Mesenchymal stem cell (in vitro differentiated cells and primary cell): ENCODE results near the gene EVC.

Source experiments
- DNase-seq: peaks from one replicate; pipeline ENCODE4 v3.0.0-alpha.2; 2013
- H2AFZ ChIP-seq: one replicate; pipeline ENCODE4 v1.6.1; 2013; ENCODE audit warnings: low read depth, mild to moderate bottlenecking, control low read depth, inconsistent platforms, low read length, moderate library complexity
- H2AK5ac ChIP-seq: 2 replicates; pipeline ENCODE4 v1.6.1; 2013; ENCODE audit warnings: low read length, moderate library complexity, mild to moderate bottlenecking, inconsistent platforms; ENCODE audit not compliant: severe bottlenecking
- H2BK120ac ChIP-seq: one replicate; pipeline ENCODE4 v1.6.1; 2013; ENCODE audit warnings: low read depth, mild to moderate bottlenecking, inconsistent platforms, low read length, moderate library complexity
- H2BK12ac ChIP-seq, 2 experiments: one replicate each; pipeline ENCODE4 v1.6.1; 2013; ENCODE audit warnings: inconsistent platforms in 2 of 2, low read length in 2 of 2, mild to moderate bottlenecking in 2 of 2, moderate library complexity in 2 of 2, control low read depth in 1 of 2
- H2BK15ac ChIP-seq: one replicate; pipeline ENCODE4 v1.6.1; 2013; ENCODE audit warnings: mild to moderate bottlenecking, low read depth, inconsistent platforms; ENCODE audit not compliant: poor library complexity, severe bottlenecking
- H2BK5ac ChIP-seq: 2 replicates; pipeline ENCODE4 v1.6.1; 2013; ENCODE audit warnings: low read depth, mild to moderate bottlenecking, low read length, control low read depth, inconsistent platforms; ENCODE audit not compliant: poor library complexity, severe bottlenecking
- H3K14ac ChIP-seq, 2 experiments: one replicate each; pipeline ENCODE4 v1.6.1; 2013; ENCODE audit warnings: inconsistent platforms in 2 of 2, low read length in 2 of 2, control low read depth in 1 of 2, mild to moderate bottlenecking in 1 of 2, moderate library complexity in 1 of 2
- H3K18ac ChIP-seq, 2 experiments: one replicate each; pipeline ENCODE4 v1.6.1; 2013; ENCODE audit warnings: inconsistent platforms in 2 of 2, low read length in 2 of 2, control low read depth in 1 of 2, low read depth in 1 of 2, mild to moderate bottlenecking in 1 of 2
- H3K23ac ChIP-seq, 2 experiments: one replicate each; pipeline ENCODE4 v1.6.1; 2013; ENCODE audit warnings: inconsistent platforms in 2 of 2, low read length in 2 of 2, mild to moderate bottlenecking in 2 of 2, moderate library complexity in 2 of 2, control low read depth in 1 of 2
- H3K27ac ChIP-seq: 2 replicates; pipeline ENCODE4 v1.5.1; 2013; ENCODE audit warnings: mild to moderate bottlenecking, moderate library complexity, low read length, control low read depth, inconsistent platforms; ENCODE audit not compliant: poor library complexity, severe bottlenecking
- H3K27me3 ChIP-seq, 2 experiments: 2 replicates each; pipeline versions ENCODE4 v1.6.1 to v1.7.0; 2013; ENCODE audit warnings: low read length in 2 of 2, mild to moderate bottlenecking in 2 of 2, moderate library complexity in 2 of 2, control low read depth in 1 of 2, inconsistent platforms in 1 of 2; ENCODE audit not compliant: control insufficient read depth in 1 of 2, insufficient read depth in 1 of 2
- H3K36me3 ChIP-seq, 2 experiments: 2 replicates each; pipeline versions ENCODE4 v1.6.1 to v1.7.0; 2013; ENCODE audit warnings: low read length in 2 of 2, control low read depth in 1 of 2, inconsistent platforms in 1 of 2, low read depth in 1 of 2, mild to moderate bottlenecking in 1 of 2; ENCODE audit not compliant: insufficient read depth in 2 of 2, control insufficient read depth in 1 of 2
- H3K4ac ChIP-seq, 2 experiments: one replicate each; pipeline ENCODE4 v1.6.1; 2013; ENCODE audit warnings: inconsistent platforms in 2 of 2, low read length in 2 of 2, mild to moderate bottlenecking in 2 of 2, moderate library complexity in 2 of 2, control low read depth in 1 of 2, low read depth in 1 of 2
- H3K4me1 ChIP-seq: 2 replicates; pipeline ENCODE4 v1.6.1; 2013; ENCODE audit warnings: low read depth, low read length, control low read depth; ENCODE audit not compliant: control insufficient read depth, insufficient read depth
- H3K4me2 ChIP-seq: 2 replicates; pipeline ENCODE4 v1.6.1; 2013; ENCODE audit warnings: low read length, mild to moderate bottlenecking, inconsistent platforms; ENCODE audit not compliant: poor library complexity, severe bottlenecking
- H3K4me3 ChIP-seq, 2 experiments: 2 replicates each; pipeline versions ENCODE4 v1.5.1 to v1.7.0; 2013; ENCODE audit warnings: low read length in 2 of 2, mild to moderate bottlenecking in 2 of 2, control low read depth in 1 of 2, low read depth in 1 of 2; ENCODE audit not compliant: insufficient read depth in 1 of 2
- H3K79me1 ChIP-seq: replicated peaks from 2 replicates; pipeline ENCODE4 v1.6.1; 2013; ENCODE audit warnings: mild to moderate bottlenecking, control low read depth, low read length, inconsistent platforms; ENCODE audit not compliant: poor library complexity, severe bottlenecking
- H3K9ac ChIP-seq: 2 replicates; pipeline ENCODE4 v1.7.0; 2013; ENCODE audit warnings: mild to moderate bottlenecking, low read length, moderate library complexity
- H3K9me3 ChIP-seq: 2 replicates; pipeline ENCODE4 v1.7.0; 2013; ENCODE audit warnings: mild to moderate bottlenecking, low read length; ENCODE audit not compliant: control insufficient read depth
- H4K8ac ChIP-seq: one replicate; pipeline ENCODE4 v1.6.1; 2013; ENCODE audit warnings: inconsistent platforms, mild to moderate bottlenecking, low read length, moderate library complexity
- H4K91ac ChIP-seq: one replicate; pipeline ENCODE4 v1.6.1; 2013; ENCODE audit warnings: mild to moderate bottlenecking, low read length, inconsistent platforms
- WGBS: methylation state at CpG from one replicate; pipeline ENCODE4 v1.1.7; 2013; ENCODE audit warnings: mixed read lengths; 5-methylcytosine and 5-hydroxymethylcytosine counted together

Gene EVC

GRCh38 chr4:5752376-5753184 lies 41.6 kb downstream of the EVC start:
- peak overlapping the region; percentile 76 for H4K8ac ChIP-seq
- no peak overlapping the region for H3K4me3 ChIP-seq
- H3K36me3 ChIP-seq: peaks cover 71 to 78% of the 10 kb centered on the region in 2 experiments
- H3K9ac ChIP-seq: peak overlapping the region; percentile 30
- H2AK5ac ChIP-seq: peak overlapping the region; percentile 91
- 70% methylated on average over 26 of the region's 26 CpGs for WGBS
- peak overlapping the region; percentile 52 to 85 for H3K4ac ChIP-seq
- peak overlapping the region; percentile 44 to 84 for H3K18ac ChIP-seq
- peak overlapping the region; percentile 73 for H3K27ac ChIP-seq
- peak overlapping the region in 1 of 2 experiments; percentile 10 for H3K23ac ChIP-seq
- H3K9me3 ChIP-seq: peaks cover 6% of the 10 kb centered on the region
- H2BK120ac ChIP-seq: peak overlapping the region; percentile 34
- no peak overlapping the region for H2AFZ ChIP-seq
- DNase-seq: peak; percentile 86
- H2BK15ac ChIP-seq: peak overlapping the region; percentile 6
- peak overlapping the region; percentile 83 to 95 for H2BK12ac ChIP-seq
- peak overlapping the region; percentile 81 for H4K91ac ChIP-seq
- H3K14ac ChIP-seq: peak overlapping the region in 1 of 2 experiments; percentile 1
- H3K79me1 ChIP-seq: peaks cover 15% of the 10 kb centered on the region
- H3K4me2 ChIP-seq: no peak overlapping the region
- H2BK5ac ChIP-seq: peak overlapping the region; percentile 53
- no peaks in the 10 kb centered on the region for H3K27me3 ChIP-seq
- H3K4me1 ChIP-seq: peaks cover 50% of the 10 kb centered on the region

GRCh38 chr4:5753366-5753765 lies 42.4 kb downstream of the EVC start:
- peak overlapping the region; percentile 73 for H3K27ac ChIP-seq
- peak overlapping the region; percentile 44 to 84 for H3K18ac ChIP-seq
- WGBS: 90% methylated on average over 7 of the region's 7 CpGs
- peaks cover 73 to 86% of the 10 kb centered on the region in 2 experiments for H3K36me3 ChIP-seq
- no peak overlapping the region for H3K4me3 ChIP-seq
- DNase-seq: no peak
- no peaks in the 10 kb centered on the region for H3K27me3 ChIP-seq
- peak overlapping the region; percentile 83 to 95 for H2BK12ac ChIP-seq
- H3K4ac ChIP-seq: peak overlapping the region; percentile 52 to 85
- H3K9me3 ChIP-seq: peaks cover 6% of the 10 kb centered on the region
- no peak overlapping the region for H2BK120ac ChIP-seq
- H2AFZ ChIP-seq: no peak overlapping the region
- H3K79me1 ChIP-seq: peaks cover 15% of the 10 kb centered on the region
- peaks cover 52% of the 10 kb centered on the region for H3K4me1 ChIP-seq
- H3K14ac ChIP-seq: peak overlapping the region in 1 of 2 experiments; percentile 1
- H3K4me2 ChIP-seq: no peak overlapping the region
- H3K9ac ChIP-seq: peak overlapping the region; percentile 30
- H3K23ac ChIP-seq: no peak overlapping the region
- H2BK5ac ChIP-seq: peak overlapping the region; percentile 53
- peak overlapping the region; percentile 87 for H2BK15ac ChIP-seq
- H2AK5ac ChIP-seq: peak overlapping the region; percentile 91
- H4K91ac ChIP-seq: peak overlapping the region; percentile 34
- H4K8ac ChIP-seq: peak overlapping the region; percentile 62

GRCh38 chr4:5753766-5754528 lies 42.9 kb downstream of the EVC start:
- H4K91ac ChIP-seq: peak overlapping the region; percentile 89
- H4K8ac ChIP-seq: peak overlapping the region; percentile 86
- peak overlapping the region; percentile 81 for H2AK5ac ChIP-seq
- H3K4me2 ChIP-seq: no peak overlapping the region
- H3K4me3 ChIP-seq: no peak overlapping the region
- H3K4ac ChIP-seq: peak overlapping the region; percentile 0 to 85
- peaks cover 6% of the 10 kb centered on the region for H3K9me3 ChIP-seq
- peak overlapping the region; percentile 50 for H2BK15ac ChIP-seq
- peak overlapping the region; percentile 73 for H3K27ac ChIP-seq
- H3K9ac ChIP-seq: peak overlapping the region; percentile 71
- H3K36me3 ChIP-seq: peaks cover 67 to 86% of the 10 kb centered on the region in 2 experiments
- peak; percentile 86 for DNase-seq
- 38% methylated on average over 19 of the region's 19 CpGs for WGBS
- no peak overlapping the region for H3K23ac ChIP-seq
- H3K79me1 ChIP-seq: peaks cover 15% of the 10 kb centered on the region
- peak overlapping the region; percentile 4 for H2BK120ac ChIP-seq
- H2AFZ ChIP-seq: no peak overlapping the region
- no peak overlapping the region for H2BK5ac ChIP-seq
- no peaks in the 10 kb centered on the region for H3K27me3 ChIP-seq
- H3K4me1 ChIP-seq: peaks cover 54% of the 10 kb centered on the region
- peak overlapping the region in 1 of 2 experiments; percentile 50 for H3K14ac ChIP-seq
- H3K18ac ChIP-seq: peak overlapping the region; percentile 58 to 84
- H2BK12ac ChIP-seq: peak overlapping the region; percentile 0 to 2

- H3K27ac ChIP-seq: no peak overlapping the region
- H4K91ac ChIP-seq: peak overlapping the region; percentile 89
These were observed 43.5 kb downstream of the EVC start for GRCh38 chr4:5754529-5754881.

More at GRCh38 chr4:5754529-5754881, 43.5 kb downstream of the EVC start:
- Histone ChIP-seq H3K79me1 (peaks cover 20% of the 10 kb centered on the region), H2BK15ac (no peak overlapping the region), H3K27me3 (no peaks in the 10 kb centered on the region), H3K9ac (peak overlapping the region; percentile 71), H3K4me2 (no peak overlapping the region), H2BK5ac (no peak overlapping the region), H3K23ac (no peak overlapping the region), H3K4me3 (no peak overlapping the region), H2AK5ac (peak overlapping the region; percentile 81), H2AFZ (no peak overlapping the region), H3K4me1 (peaks cover 57% of the 10 kb centered on the region), H2BK120ac (peak overlapping the region; percentile 4), H4K8ac (peak overlapping the region; percentile 86), H3K9me3 (peaks cover 6% of the 10 kb centered on the region), H3K14ac (no peak overlapping the region), H3K36me3 (peaks cover 69 to 86% of the 10 kb centered on the region in 2 experiments), H3K18ac (peak overlapping the region in 1 of 2 experiments; percentile 58), H2BK12ac (peak overlapping the region; percentile 0 to 2), H3K4ac (no peak overlapping the region)
- no peak for DNase-seq
- 92% methylated on average over 8 of the region's 8 CpGs for WGBS
